Measurements from ENCODE around the gene PAWR.
"Not testable (repeated sequence)": the region's sequence is repeated elsewhere in the genome, so short reads cannot be mapped to it uniquely, and the experiment has no call there.

The PAWR gene

GRCh38 chr12:79585147-79585546 lies 105.6 kb downstream of the PAWR start:
- no peak for DNase-seq

GRCh38 chr12:79573820-79574219 lies 116.9 kb downstream of the PAWR start:
- DNase-seq, result no peak

GRCh38 chr12:79569679-79570078 lies 121.1 kb downstream of the PAWR start:
- no peak for DNase-seq

GRCh38 chr12:79567175-79567563 lies 123.6 kb downstream of the PAWR start:
- no peak for DNase-seq

DNA sequence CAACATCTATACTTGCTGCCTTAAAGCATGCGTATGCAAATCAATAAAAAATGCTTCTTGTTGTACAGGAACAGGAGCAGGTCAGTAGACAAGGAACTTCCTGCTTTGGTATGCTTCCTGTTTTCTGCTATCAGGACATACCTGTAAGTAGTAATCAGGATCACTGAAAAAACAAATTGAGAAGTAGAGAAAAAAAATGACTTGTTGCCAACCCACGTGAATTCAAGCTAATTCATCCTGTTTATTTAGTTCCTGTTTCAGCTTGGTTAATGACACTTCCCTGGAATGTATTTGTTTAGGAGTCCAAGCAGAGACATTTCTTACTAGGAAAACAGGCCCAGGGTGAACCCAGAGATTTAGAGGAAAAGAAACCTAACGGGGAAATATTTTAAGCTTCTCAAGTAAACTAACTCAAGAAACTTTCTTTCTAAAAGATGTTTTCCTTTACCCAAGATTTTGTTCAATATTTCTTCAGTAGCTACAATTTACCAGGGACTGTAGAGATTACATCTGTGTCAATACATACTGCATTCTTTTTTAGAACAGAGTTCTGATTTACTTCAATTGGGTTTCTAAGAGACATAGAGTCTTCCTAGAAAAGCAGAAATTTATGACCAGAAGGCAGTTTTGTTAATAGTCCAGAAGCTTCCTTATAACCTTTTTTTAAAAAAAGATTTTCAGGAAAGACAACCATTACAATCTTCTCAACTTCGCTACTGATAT lies 124.2 kb downstream of the PAWR start:
- no peak for DNase-seq

DNA sequence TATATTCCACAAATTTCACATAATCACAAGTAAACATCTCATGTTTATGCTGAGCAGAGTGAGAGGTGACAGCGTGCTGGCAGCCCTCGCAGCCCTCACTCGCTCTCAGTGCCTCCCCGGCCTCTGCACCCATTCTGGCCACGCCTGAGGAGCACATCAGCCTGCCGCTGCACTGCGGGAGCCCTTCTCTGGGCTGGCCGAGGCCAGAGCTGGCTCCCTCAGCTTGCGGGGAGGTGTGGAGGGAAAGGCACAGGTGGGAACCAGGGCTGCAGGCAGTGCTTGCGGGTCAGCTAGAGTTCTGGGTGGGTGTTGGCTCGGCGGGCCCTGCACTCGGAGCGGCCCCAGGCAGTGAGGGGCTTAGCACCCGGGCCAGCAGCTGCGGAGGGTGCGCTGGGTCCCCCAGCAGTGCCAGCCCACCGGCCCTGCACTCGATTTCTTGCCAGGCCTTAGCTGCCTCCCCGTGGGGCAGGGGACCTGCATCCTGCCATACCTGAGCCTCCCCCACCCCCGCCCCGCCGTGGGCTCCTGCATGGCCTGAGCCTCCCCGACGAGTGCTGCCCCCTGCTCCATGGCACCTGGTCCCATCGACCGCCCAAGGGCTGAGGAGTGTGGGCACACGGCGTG lies 125.9 kb downstream of the PAWR start:
- DNase-seq, result not testable (repeated sequence)

DNA sequence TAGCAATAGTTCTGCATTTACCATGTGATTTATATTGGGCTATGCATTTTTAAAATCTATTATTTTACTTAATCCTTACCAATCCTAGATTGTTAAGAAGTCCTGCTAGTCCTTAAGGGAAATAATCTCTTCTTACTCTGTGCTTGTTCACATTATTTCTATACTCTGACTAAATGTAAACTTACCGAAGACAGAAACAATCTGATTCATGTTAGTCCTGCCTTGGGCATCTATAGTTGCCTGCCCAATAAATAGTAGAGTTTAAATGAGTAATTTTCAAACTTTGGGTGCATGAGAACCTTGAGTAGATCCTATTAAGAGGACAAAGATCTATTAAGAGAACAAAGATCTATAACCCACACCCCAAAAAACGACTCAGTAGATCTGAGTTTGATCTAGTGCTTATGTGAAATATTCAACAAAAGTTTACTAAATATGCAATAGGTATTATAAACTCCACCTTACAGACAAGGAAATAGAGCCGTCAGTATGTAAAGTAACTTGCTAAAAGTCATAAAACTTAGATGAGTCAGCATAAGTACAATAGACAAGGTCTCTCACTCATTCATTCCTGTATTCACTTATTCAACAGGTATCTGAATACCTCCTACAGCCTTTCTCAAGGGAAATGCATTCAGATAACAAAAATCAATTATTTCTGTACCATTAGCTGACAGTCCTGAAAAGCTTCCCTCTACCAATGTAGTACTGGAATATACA lies 127.6 kb downstream of the PAWR start:
- no peak for DNase-seq

DNA sequence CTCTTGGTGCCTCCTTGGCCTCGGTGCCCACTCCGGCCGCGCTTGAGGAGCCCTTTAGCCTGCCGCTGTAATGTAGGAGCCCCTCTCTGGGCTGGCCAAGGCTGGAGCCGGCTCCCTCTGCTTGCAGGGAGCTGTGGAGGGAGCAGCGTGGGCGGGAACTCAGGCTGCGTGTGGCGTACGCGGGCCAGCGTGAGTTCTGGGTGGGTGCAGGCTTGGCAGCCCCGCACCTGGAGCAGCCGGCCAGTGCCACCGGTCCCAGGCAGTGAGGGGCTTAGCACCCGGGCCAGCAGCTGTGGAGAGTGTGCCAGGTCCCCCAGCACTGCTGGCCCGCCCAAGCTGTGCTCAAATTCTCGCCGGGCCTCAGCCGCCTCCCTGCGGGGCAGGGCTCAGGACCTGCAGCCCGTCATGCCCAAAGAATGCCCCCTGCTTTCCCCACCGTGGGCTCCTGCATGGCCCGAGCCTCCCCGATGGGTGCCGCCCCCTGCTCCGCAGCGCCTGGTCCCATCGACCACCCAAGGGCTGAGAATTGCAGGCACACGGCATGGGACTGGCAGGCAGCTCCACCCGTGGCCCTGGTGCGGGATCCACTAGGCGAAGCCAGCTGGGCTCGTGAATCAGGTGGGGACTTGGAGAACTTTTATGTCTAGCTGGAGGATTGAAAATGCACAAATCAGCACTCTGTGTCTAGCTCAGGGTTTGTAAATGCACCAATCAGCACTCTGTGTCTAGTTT lies 129.2 kb downstream of the PAWR start:
- DNase-seq, result no peak

DNA sequence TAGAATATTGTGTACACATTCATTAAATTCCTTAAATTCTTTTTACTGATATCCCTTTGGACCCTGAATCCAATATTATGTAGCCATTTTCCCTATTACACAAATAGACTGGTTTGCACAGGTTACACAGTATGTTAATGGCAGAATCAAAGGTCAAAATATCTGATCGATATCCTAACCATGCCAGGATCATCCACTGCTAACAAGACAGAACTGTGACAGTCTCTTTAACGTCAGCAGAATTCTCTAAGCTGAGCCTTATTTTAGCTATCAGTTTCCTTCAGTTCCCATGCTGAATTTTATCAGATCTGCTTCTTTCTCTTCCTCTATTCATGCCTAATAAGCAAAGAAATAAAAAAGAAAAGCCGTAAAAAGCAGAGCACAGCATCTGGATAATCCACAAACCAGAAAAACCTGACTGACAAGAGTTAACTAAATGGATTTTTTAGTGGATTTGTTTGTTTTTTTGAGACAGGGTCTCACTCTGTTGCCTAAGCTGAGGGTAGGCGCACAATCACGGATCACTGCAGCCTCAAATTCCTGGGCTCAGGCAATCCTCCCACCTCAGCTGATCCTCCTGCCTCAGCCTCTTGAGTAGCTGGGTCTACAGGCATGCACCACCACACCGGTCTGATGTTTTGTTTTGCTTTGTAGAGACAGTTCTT lies 130.4 kb downstream of the PAWR start:
- DNase-seq, result no peak

DNA sequence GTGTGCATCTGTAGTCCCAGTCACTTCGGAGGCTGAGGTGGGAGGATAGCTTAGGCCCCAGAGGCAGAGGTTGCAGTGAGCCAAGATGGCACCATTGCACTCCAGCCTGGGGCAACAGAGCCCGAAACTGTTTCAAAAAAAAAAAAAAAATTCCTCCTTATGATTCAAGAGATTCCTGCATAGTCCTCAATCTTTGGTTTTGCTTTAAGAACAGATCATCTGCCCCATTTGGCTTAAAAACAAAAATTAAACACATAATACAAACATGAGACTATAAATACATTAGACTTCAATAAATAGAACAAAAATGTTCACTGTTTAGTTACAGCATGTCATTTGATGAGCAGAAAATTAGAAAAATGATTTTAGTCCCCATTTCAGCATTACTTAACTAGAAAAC lies 131.2 kb downstream of the PAWR start:
- DNase-seq, result no peak

DNA sequence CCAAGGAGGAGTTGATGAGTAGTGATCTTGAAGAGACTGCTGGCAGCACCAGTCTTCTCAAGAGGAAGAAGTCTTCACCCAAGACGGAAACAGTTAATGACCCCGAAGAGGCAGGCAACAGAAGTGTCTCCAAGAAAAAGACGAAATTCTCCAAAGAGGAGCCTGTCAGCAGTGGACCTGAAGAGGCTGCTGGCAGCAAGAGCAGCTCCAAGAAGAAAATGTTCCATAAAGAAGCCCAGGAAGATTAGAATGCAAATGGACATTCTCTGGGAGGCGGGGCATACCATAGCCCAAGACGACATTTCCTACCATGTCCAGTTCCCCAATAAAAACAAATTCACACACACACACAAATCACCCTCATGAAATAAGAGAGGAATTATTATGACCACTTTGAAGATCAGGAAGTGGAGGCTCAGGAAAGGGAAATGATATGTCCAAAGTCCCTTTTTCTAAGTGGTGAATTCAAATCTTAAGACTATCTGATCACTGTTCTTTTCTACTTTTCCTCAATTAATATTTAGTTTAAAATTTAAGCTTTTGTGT lies 131.8 kb downstream of the PAWR start:
- no peak for DNase-seq

- no peak for DNase-seq
Measured at GRCh38 chr12:79557690-79558315, 133.0 kb downstream of the PAWR start.

- peak; percentile 11 for DNase-seq
Measured at GRCh38 chr12:79555028-79555925, 135.5 kb downstream of the PAWR start.

GRCh38 chr12:79553863-79554574 lies 136.7 kb downstream of the PAWR start:
- DNase-seq, result no peak

DNA sequence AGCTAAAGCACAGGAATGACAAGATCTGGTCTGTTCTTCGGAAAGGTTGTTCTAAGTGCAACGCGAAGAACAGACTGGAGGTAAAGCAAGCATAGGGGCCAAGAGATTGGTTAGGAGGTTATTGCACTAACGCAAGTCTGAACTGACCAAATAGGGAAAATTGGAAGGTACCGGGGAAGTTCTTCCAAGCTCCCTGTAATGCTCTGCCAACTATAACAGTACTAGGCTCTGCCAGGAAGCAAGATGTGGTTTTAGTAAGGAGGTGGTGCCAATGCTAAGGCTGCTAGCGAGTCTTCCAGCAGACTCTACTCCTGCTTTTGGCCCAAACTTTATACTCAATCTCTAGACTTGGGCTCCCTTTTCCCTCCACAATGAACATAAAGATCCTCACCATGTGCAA lies 138.6 kb downstream of the PAWR start:
- DNase-seq, result no peak

- DNase-seq, result no peak
Measured at GRCh38 chr12:79549531-79550271, 141.1 kb downstream of the PAWR start.

GRCh38 chr12:79548610-79548924 lies 142.2 kb downstream of the PAWR start:
- DNase-seq, result no peak

- no peak for DNase-seq
Measured at GRCh38 chr12:79547735-79548609, 142.8 kb downstream of the PAWR start.
